Esophagus muscularis mucosa (tissue), 4 donors: ENCODE data around the gene GCDH. TPM values are rescaled to one million over a fixed set of nuclear protein-coding genes. Genes with fewer than 3 reads are reported as not detected.

Experiments used
- DNase-seq: peaks from one replicate; pipeline ENCODE4 v3.0.0-alpha.2; 2017; ENCODE audit errors: extremely low spot score
- H3K27ac ChIP-seq, 4 donors: fragments of 200-600 bp; sonication (generic); replicated peaks in 1 of 4; 1 replicate in 3 of 4; 2 replicates in 1 of 4; pipeline ENCODE4 v1.5.1; 2016 to 2019; ENCODE audit warnings: mild to moderate bottlenecking in 1 of 4
- H3K27me3 ChIP-seq, 4 donors: fragments of 200-600 bp; sonication (generic); one replicate each; pipeline versions ENCODE4 v1.5.1 to v1.6.0; 2016 to 2019
- H3K36me3 ChIP-seq, 4 donors: fragments of 200-600 bp; sonication (generic); one replicate each; pipeline ENCODE4 v1.5.1; 2016 to 2019
- H3K4me1 ChIP-seq, 4 donors: fragments of 200-600 bp; sonication (generic); one replicate each; pipeline ENCODE4 v1.5.1; 2016 to 2019
- H3K4me3 ChIP-seq, 4 donors: fragments of 200-600 bp; sonication (generic); 1 replicate in 2 of 4; 2 replicates in 2 of 4; pipeline ENCODE4 v1.5.1; 2016 to 2019; ENCODE audit warnings: mild to moderate bottlenecking in 4 of 4, moderate library complexity in 1 of 4
- H3K9me3 ChIP-seq, 4 donors: fragments of 200-600 bp; sonication (generic); 1 replicate in 3 of 4; 2 replicates in 1 of 4; pipeline ENCODE4 v1.5.1; 2016 to 2019
- CTCF ChIP-seq, 3 experiments: fragments of 200-600 bp in 2 of 3; fragments of 450-650 bp in 1 of 3; sonication (generic) in 2 of 3; IDR thresholded peaks; one replicate each; pipeline ENCODE4 v1.5.1; 2017 to 2019; ENCODE audit warnings: antibody characterized with exemption in 3 of 3, mild to moderate bottlenecking in 2 of 3, moderate library complexity in 1 of 3
- EP300 ChIP-seq: sonication (generic); formaldehyde crosslinking; IDR thresholded peaks from one replicate; pipeline ENCODE4 v1.6.1; 2017; ENCODE audit warnings: antibody characterized with exemption
- POLR2A ChIP-seq: fragments of 450-650 bp; IDR thresholded peaks from one replicate; pipeline ENCODE4 v1.6.1; 2017; ENCODE audit warnings: antibody characterized with exemption, moderate library complexity, mild to moderate bottlenecking, low read depth
- POLR2AphosphoS5 ChIP-seq, 2 donors: sonication (generic); formaldehyde crosslinking; IDR thresholded peaks; one replicate each; pipeline ENCODE4 v1.6.1; 2017; ENCODE audit warnings: antibody characterized with exemption in 2 of 2
- WGBS: methylation state at CpG from one replicate; pipeline ENCODE4 v1.1.5; 2018; 5-methylcytosine and 5-hydroxymethylcytosine counted together
- intact Hi-C: fragments of 100-400 bp; cut with DNase I; formaldehyde crosslinking; loops from one replicate; pipeline ENCODE4 v1.15.1; 2023
- small RNA-seq, 3 donors: library from RNA; depleted of rRNA; stranded (forward); fragments of <200 nt; gene quantifications; one replicate each; pipeline ENCODE3, GENCODE V24; 2016
- total RNA-seq, 4 donors: library from RNA; depleted of rRNA; stranded (reverse); fragments of >200 nt; gene quantifications; one replicate each; pipeline versions ENCODE4 v1.1.0 to v1.2.1, GENCODE V29; 2016

GCDH gene
- total RNA-seq, 4 donors from 2014 or later, result 36.1 to 63.6 (median 52.9) TPM

GRCh38 chr19:12946092-12946721 lies 55.2 kb downstream of the GCDH start:
- H3K4me1 ChIP-seq, result peaks cover 36 to 69% (median 44%) of the 10 kb centered on the region in 4 donors
- DNase-seq, result no peak
- peak overlapping the region; percentile 90 to 100 (median 96) for H3K4me3 ChIP-seq
- TF ChIP-seq EP300, result no peak
- peak; percentile 36 for TF ChIP-seq POLR2A
- H3K27me3 ChIP-seq, result no peaks in the 10 kb centered on the region
- peak overlapping the region; percentile 96 to 99 (median 96) for H3K27ac ChIP-seq
- no peaks in the 10 kb centered on the region for H3K9me3 ChIP-seq
- intact Hi-C loops, result no loop called here
- 4% methylated on average over 13 of the region's 40 CpGs for WGBS
- H3K36me3 ChIP-seq, result peaks cover 65 to 80% (median 72%) of the 10 kb centered on the region in 4 donors

- 60% methylated on average over 14 of the region's 14 CpGs for WGBS
- Histone ChIP-seq H3K27ac (peak overlapping the region; percentile 96 to 99 (median 96)), H3K36me3 (peaks cover 58 to 80% (median 72%) of the 10 kb centered on the region in 4 donors), H3K9me3 (no peaks in the 10 kb centered on the region), H3K4me1 (peaks cover 29 to 69% (median 38%) of the 10 kb centered on the region in 4 donors), H3K27me3 (no peaks in the 10 kb centered on the region), H3K4me3 (peak overlapping the region; percentile 90 to 100 (median 96))
- intact Hi-C loops, result no loop called here
- no peak for DNase-seq
- no peak for TF ChIP-seq EP300
- TF ChIP-seq CTCF (IDR thresholded peaks at IDR 0.05), result no peak
- no peak for TF ChIP-seq POLR2A
- TF ChIP-seq POLR2AphosphoS5 (IDR thresholded peaks at IDR 0.05), result no peak
Measured at GRCh38 chr19:12946731-12947496, 56.0 kb downstream of the GCDH start.

DNA sequence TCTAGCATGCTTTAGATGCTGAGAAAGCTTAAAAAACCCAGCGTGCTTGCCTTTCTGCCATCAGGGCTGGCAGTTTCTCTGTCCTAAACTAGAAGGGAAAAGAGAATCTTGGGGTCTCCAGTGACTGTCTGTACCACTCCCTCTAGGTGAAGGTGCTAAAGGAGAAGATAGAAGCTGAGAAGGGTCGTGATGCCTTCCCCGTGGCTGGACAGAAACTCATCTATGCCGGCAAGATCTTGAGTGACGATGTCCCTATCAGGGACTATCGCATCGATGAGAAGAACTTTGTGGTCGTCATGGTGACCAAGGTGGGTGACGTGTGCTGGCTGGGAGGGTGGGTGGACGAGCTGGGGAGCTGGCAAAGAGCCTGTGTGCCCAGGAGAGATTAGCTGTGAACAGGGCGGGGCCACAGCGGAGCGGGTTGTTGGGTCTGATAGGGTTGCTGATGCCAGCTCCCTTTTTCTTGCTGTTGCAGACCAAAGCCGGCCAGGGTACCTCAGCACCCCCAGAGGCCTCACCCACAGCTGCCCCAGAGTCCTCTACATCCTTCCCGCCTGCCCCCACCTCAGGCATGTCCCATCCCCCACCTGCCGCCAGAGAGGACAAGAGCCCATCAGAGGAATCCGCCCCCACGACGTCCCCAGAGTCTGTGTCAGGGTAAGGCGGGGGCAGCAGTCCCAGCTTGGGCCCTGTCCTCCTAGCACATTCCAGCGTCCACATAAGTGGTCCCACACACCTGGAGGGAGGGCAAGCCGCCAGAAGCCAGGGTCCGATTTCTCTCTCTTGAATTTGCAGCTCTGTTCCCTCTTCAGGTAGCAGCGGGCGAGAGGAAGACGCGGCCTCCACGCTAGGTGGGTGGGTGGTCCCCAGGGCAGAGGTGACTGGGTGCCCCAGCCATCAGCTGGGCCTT lies 57.0 kb downstream of the GCDH start:
- TF ChIP-seq POLR2A (no peak), CTCF (IDR thresholded peaks at IDR 0.05) (no peak), EP300 (no peak), POLR2AphosphoS5 (IDR thresholded peaks at IDR 0.05) (no peak)
- H3K27ac ChIP-seq, result peak overlapping the region in 3 of 4 donors; percentile 20 to 96 (median 27)
- intact Hi-C loops, result no loop called here
- H3K4me1 ChIP-seq, result peaks cover 30 to 69% (median 40%) of the 10 kb centered on the region in 4 donors
- H3K27me3 ChIP-seq, result no peaks in the 10 kb centered on the region
- H3K4me3 ChIP-seq, result no peak overlapping the region
- H3K9me3 ChIP-seq, result no peaks in the 10 kb centered on the region
- H3K36me3 ChIP-seq, result peaks cover 47 to 80% (median 73%) of the 10 kb centered on the region in 4 donors
- WGBS, result 88% methylated on average over 28 of the region's 28 CpGs
- no peak for DNase-seq

DNA sequence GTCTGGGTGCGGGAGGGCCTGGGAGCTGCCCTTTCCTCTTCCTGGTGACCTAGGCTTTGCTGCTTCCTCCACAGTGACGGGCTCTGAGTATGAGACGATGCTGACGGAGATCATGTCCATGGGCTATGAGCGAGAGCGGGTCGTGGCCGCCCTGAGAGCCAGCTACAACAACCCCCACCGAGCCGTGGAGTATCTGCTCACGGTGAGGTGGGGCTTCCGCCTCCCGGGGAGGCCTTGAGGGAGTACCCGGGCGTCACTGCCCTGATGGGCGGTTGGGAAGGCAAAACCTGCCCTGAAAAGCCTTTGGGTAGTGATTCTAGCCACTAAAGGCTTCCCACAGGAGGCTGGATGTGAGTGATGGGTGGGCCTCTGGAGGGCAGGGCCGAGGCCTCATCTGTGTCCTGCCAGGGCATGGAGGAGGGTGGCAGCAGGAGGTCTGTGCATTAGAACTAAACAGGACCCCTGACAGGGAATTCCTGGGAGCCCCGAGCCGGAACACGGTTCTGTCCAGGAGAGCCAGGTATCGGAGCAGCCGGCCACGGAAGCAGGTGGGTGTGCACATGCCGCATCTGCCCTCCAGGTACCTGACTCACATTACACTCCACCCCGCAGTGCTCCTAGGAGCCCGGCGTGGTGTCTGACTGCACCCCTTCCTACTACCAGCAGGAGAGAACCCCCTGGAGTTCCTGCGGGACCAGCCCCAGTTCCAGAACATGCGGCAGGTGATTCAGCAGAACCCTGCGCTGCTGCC lies 57.8 kb downstream of the GCDH start:
- WGBS, result 91% methylated on average over 8 of the region's 30 CpGs
- Histone ChIP-seq H3K9me3 (no peaks in the 10 kb centered on the region), H3K36me3 (peaks cover 41 to 80% (median 73%) of the 10 kb centered on the region in 4 donors), H3K4me1 (peaks cover 36 to 69% (median 41%) of the 10 kb centered on the region in 4 donors), H3K4me3 (no peak overlapping the region), H3K27ac (peak overlapping the region in 2 of 4 donors; percentile 20), H3K27me3 (no peaks in the 10 kb centered on the region)
- TF ChIP-seq EP300, result no peak
- no peak for TF ChIP-seq CTCF (IDR thresholded peaks at IDR 0.05)
- no peak for TF ChIP-seq POLR2A
- no peak for TF ChIP-seq POLR2AphosphoS5 (IDR thresholded peaks at IDR 0.05)
- intact Hi-C loops, result no loop called here
- no peak for DNase-seq

Small RNA genes lying within 50 kb of the gene (small RNA-seq; reads per million reads assigned to genes)
- 0 to 0.74 (median 0.17) reads per million in 3 donors for gene MIR5695
- gene MIR6515, result 0 to 0.58 (median 0.51) reads per million in 3 donors
- gene MIR6794, result 0 reads per million in 3 donors

Other genes with a start within 250 kb of the GCDH start
- 10 to 100 TPM; 65.7 to 80.8 (median 68.9) TPM for gene MAN2B1, start 224.4 kb upstream of the GCDH start, total RNA-seq
- gene WDR83, start 224.4 kb upstream of the GCDH start, total RNA-seq, result 10 to 100 TPM in 3 of 4 donors, 1 to 10 TPM in 1; 10.0 to 19.7 (median 13.9) TPM
- 10 to 100 TPM; 74.3 to 92.3 (median 85.0) TPM for gene DHPS, start 209.3 kb upstream of the GCDH start, total RNA-seq
- not detected for gene GNG14, start 203.2 kb upstream of the GCDH start, total RNA-seq
- gene FBXW9, start 194.5 kb upstream of the GCDH start, total RNA-seq, result 10 to 100 TPM in 1 of 4 donors, 1 to 10 TPM in 3; 4.3 to 10.6 (median 7.5) TPM
- 10 to 100 TPM; 42.8 to 71.9 (median 62.8) TPM for gene TNPO2, start 167.2 kb upstream of the GCDH start, total RNA-seq
- 100 to 1,000 TPM; 382 to 470 (median 431) TPM for gene TRIR, start 156.5 kb upstream of the GCDH start, total RNA-seq
- 10 to 100 TPM; 46.9 to 63.5 (median 51.3) TPM for gene GET3, start 153.7 kb upstream of the GCDH start, total RNA-seq
- gene BEST2, start 139.4 kb upstream of the GCDH start, total RNA-seq, result not detected
- gene HOOK2, start 115.6 kb upstream of the GCDH start, total RNA-seq, result 10 to 100 TPM in 3 of 4 donors, 1 to 10 TPM in 1; 7.1 to 17.0 (median 12.6) TPM
- 1,000 to 10,000 TPM in 1 of 4 donors, 100 to 1,000 TPM in 2, 10 to 100 TPM in 1; 82.2 to 1,609 (median 182) TPM for gene JUNB, start 99.7 kb upstream of the GCDH start, total RNA-seq
- 100 to 1,000 TPM; 236 to 275 (median 250) TPM for gene PRDX2, start 89.4 kb upstream of the GCDH start, total RNA-seq
- under 1 TPM in 1 of 4 donors, not detected in 3; 0.65 TPM for gene THSD8, start 89.1 kb upstream of the GCDH start, total RNA-seq
- gene RNASEH2A, start 84.6 kb upstream of the GCDH start, total RNA-seq, result 1 to 10 TPM; 2.7 to 6.6 (median 4.2) TPM
- under 1 TPM in 2 of 4 donors, not detected in 2; 0.52 to 0.83 TPM for gene RTBDN, start 56.6 kb upstream of the GCDH start, total RNA-seq
- gene MAST1, start 52.6 kb upstream of the GCDH start, total RNA-seq, result under 1 TPM; 0.50 to 0.91 (median 0.76) TPM
- 10 to 100 TPM; 26.6 to 37.4 (median 31.2) TPM for gene DNASE2, start 9.7 kb upstream of the GCDH start, total RNA-seq
- not detected for gene KLF1, start 4.0 kb upstream of the GCDH start, total RNA-seq
- under 1 TPM in 1 of 4 donors, not detected in 3; 0.97 TPM for gene SYCE2, start 28.1 kb downstream of the GCDH start, total RNA-seq
- gene FARSA, start 42.6 kb downstream of the GCDH start, total RNA-seq, result 10 to 100 TPM; 21.6 to 49.2 (median 35.8) TPM
- 100 to 1,000 TPM; 200 to 300 (median 270) TPM for gene CALR, start 47.4 kb downstream of the GCDH start, total RNA-seq
- 100 to 1,000 TPM; 138 to 218 (median 181) TPM for gene RAD23A, start 54.7 kb downstream of the GCDH start, total RNA-seq
- gene GADD45GIP1, start 66.1 kb downstream of the GCDH start, total RNA-seq, result 10 to 100 TPM; 33.0 to 60.1 (median 49.3) TPM
- under 1 TPM in 3 of 4 donors, not detected in 1; 0.19 to 0.83 (median 0.29) TPM for gene DAND5, start 78.4 kb downstream of the GCDH start, total RNA-seq
- gene NFIX, start 104.3 kb downstream of the GCDH start, total RNA-seq, result 100 to 1,000 TPM in 1 of 4 donors, 10 to 100 TPM in 3; 56.0 to 154 (median 79.4) TPM
- gene LYL1, start 211.7 kb downstream of the GCDH start, total RNA-seq, result 10 to 100 TPM; 11.9 to 20.2 (median 17.0) TPM
- gene TRMT1, start 225.6 kb downstream of the GCDH start, total RNA-seq, result 10 to 100 TPM; 21.4 to 27.6 (median 26.9) TPM
- gene NACC1, start 227.1 kb downstream of the GCDH start, total RNA-seq, result 10 to 100 TPM; 24.5 to 61.6 (median 29.6) TPM